ENCODE data around the gene KCNJ18.
"Not testable (repeated sequence)": the region's sequence is repeated elsewhere in the genome, so short reads cannot be mapped to it uniquely, and the experiment has no call there.

KCNJ18 gene

DNA sequence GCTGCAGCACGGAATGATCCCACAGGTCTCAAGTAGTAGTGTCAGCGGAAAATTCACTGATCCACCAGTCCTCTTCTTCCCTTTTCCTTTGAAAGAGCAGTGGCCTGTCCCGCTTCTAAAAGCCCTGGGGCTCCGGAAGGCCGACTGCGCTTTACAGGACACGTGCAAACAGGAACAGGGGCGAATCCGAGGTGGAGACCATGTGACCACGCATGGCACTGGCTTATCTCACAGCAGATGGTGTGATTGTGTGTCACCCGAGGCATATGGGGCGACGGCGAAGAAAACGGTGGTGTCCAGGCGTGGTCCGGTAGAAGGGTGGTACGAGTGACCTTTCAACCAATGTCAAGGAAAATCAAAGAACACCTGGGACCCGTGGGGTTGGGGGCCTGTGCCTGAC, 12.0 kb upstream of the KCNJ18 start:
- H3K79me2 ChIP-seq: no peaks in the 10 kb centered on the region
- no peaks in the 10 kb centered on the region for H3K4me1 ChIP-seq
- H3K9ac ChIP-seq: no peak overlapping the region
- TF ChIP-seq, protein P1, sequence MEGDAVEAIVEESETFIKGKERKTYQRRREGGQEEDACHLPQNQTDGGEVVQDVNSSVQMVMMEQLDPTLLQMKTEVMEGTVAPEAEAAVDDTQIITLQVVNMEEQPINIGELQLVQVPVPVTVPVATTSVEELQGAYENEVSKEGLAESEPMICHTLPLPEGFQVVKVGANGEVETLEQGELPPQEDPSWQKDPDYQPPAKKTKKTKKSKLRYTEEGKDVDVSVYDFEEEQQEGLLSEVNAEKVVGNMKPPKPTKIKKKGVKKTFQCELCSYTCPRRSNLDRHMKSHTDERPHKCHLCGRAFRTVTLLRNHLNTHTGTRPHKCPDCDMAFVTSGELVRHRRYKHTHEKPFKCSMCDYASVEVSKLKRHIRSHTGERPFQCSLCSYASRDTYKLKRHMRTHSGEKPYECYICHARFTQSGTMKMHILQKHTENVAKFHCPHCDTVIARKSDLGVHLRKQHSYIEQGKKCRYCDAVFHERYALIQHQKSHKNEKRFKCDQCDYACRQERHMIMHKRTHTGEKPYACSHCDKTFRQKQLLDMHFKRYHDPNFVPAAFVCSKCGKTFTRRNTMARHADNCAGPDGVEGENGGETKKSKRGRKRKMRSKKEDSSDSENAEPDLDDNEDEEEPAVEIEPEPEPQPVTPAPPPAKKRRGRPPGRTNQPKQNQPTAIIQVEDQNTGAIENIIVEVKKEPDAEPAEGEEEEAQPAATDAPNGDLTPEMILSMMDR (IDR thresholded peaks at IDR 0.05): no peak
- H3K36me3 ChIP-seq (ENCODE audit: control insufficient read depth, insufficient read depth, low read length): no peaks in the 10 kb centered on the region
- H3K27me3 ChIP-seq (ENCODE audit: control insufficient read depth, insufficient read depth, low read length): no peaks in the 10 kb centered on the region
- no peak overlapping the region for H3K4me2 ChIP-seq (ENCODE audit: low read length)
- H3K4me3 ChIP-seq (ENCODE audit: low read depth, low read length): no peak overlapping the region
- no peak overlapping the region for H2AFZ ChIP-seq
- no peaks in the 10 kb centered on the region for H3K9me3 ChIP-seq (ENCODE audit: control insufficient read depth, low read length)
- no peak overlapping the region for H3K27ac ChIP-seq

DNA sequence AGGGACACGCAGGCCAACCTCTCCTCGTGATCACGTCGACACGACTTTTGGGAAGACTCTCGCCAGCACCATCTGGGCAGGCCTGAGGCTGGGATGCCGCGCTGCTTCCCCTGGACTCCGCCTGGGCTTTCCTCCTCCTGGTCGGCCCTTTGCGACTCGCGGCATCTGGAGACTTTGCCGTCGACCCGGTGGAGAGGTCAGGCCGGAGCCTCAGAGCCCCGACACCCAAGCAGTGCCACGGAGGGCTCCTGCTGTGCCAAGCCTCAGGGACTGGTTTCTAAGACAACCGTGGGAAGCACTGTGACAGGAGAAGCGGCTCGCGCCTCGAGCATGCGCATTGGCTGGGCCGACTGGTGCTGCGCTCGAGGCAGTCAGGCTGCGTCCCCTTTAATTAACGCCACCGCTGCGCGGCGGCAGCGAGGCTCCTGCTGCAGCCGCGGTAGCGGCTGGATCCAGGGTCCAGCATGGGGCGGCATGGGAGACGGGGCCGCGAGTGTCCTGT, 11.4 kb upstream of the KCNJ18 start:
- H3K9me3 ChIP-seq (ENCODE audit: control insufficient read depth, low read length); H3K4me3 ChIP-seq (ENCODE audit: low read depth, low read length); H3K4me1 ChIP-seq; H3K36me3 ChIP-seq (ENCODE audit: control insufficient read depth, insufficient read depth, low read length); H3K27me3 ChIP-seq (ENCODE audit: control insufficient read depth, insufficient read depth, low read length); H3K27ac ChIP-seq; H3K9ac ChIP-seq; H2AFZ ChIP-seq; H3K79me2 ChIP-seq; H3K4me2 ChIP-seq (ENCODE audit: low read length): not testable (repeated sequence)

DNA sequence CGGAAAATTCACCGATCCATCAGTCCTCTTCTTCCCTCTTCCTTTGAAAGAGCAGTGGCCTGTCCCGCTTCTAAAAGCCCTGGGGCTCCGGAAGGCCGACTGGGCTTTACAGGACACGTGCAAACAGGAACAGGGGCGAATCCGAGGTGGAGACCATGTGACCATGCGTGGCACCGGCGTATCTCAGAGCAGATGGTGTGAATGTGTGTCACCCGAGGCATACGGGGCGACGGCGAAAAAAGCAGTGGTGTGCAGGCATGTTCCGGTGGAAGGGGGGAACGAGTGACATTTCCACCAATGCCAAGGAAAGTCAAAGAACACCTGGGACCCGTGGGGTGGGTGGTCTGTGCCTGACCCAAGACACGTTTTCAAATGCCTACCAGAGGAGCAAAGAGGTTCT, 10.7 kb upstream of the KCNJ18 start:
- H3K4me2 ChIP-seq (ENCODE audit: low read length); H3K27me3 ChIP-seq (ENCODE audit: control insufficient read depth, insufficient read depth, low read length); H3K9me3 ChIP-seq (ENCODE audit: control insufficient read depth, low read length); H3K4me3 ChIP-seq (ENCODE audit: low read depth, low read length); H3K27ac ChIP-seq; H3K4me1 ChIP-seq; H3K36me3 ChIP-seq (ENCODE audit: control insufficient read depth, insufficient read depth, low read length); H2AFZ ChIP-seq; H3K79me2 ChIP-seq; H3K9ac ChIP-seq: not testable (repeated sequence)

DNA sequence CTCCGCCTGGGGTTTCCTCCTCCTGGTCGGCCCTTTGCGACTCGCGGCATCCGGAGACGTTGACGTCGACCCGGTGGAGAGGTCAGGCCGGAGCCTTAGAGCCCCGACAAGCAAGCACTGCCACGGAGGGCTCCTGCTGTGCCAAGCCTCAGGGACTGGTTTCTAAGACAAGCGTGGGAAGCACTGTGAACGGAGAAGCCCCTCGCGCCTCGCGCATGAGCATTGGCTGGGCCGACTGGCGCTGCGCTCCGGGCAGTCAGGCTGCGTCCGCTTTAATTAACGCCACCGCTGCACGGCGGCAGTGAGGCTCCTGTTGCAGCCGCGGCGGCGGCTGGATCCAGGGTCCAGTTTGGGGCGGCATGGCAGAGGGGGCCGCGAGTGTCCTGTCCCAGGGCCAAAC, 10.2 kb upstream of the KCNJ18 start:
- H3K4me2 ChIP-seq (ENCODE audit: low read length); H3K79me2 ChIP-seq; H3K36me3 ChIP-seq (ENCODE audit: control insufficient read depth, insufficient read depth, low read length); H3K9ac ChIP-seq; H2AFZ ChIP-seq; H3K4me1 ChIP-seq; H3K9me3 ChIP-seq (ENCODE audit: control insufficient read depth, low read length); H3K4me3 ChIP-seq (ENCODE audit: low read depth, low read length); H3K27ac ChIP-seq; H3K27me3 ChIP-seq (ENCODE audit: control insufficient read depth, insufficient read depth, low read length): not testable (repeated sequence)

DNA sequence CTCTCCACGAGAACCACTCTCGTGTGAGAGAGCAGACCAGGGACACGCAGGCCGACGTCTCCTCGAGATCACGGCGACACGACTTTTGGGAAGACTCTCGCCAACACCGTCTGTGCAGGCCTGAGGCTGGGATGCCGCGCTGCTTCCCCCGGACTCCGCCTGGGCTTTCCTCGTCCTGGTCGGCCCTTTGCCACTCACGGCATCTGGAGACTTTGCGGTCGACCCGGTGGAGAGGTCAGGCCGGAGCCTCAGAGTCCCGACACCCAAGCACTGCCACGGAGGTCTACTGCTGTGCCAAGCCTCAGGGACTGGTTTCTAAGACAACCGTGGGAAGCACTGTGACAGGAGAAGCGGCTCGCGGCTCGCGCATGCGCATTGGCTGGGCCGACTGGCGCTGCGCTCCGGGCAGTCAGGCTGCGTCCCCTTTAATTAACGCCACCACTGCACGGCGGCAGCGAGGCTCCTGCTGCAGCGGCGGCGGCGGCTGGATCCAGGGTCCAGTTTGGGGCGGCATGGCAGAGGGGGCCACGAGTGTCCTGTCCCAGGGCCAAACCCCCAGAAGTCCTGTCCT, 9.1 kb upstream of the KCNJ18 start:
- not testable (repeated sequence) for H3K9ac ChIP-seq; H3K4me1 ChIP-seq; H3K9me3 ChIP-seq (ENCODE audit: control insufficient read depth, low read length); H3K27me3 ChIP-seq (ENCODE audit: control insufficient read depth, insufficient read depth, low read length); H3K4me2 ChIP-seq (ENCODE audit: low read length); H3K36me3 ChIP-seq (ENCODE audit: control insufficient read depth, insufficient read depth, low read length); H3K79me2 ChIP-seq; H3K4me3 ChIP-seq (ENCODE audit: low read depth, low read length); H2AFZ ChIP-seq; H3K27ac ChIP-seq

DNA sequence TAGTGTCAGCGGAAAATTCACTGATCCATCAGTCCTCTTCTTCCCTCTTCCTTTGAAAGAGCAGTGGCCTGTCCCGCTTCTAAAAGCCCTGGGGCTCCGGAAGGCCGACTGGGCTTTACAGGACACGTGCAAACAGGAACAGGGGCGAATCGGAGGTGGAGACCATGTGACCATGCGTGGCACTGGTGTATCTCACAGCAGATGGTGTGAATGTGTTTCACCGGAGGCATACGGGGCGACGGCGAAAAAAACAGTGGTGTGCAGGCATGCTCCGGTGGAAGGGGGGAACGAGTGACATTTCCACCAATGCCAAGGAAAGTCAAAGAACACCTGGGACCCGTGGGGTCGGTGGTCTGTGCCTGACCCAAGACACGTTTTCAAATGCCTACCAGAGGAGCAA, 8.4 kb upstream of the KCNJ18 start:
- not testable (repeated sequence) for H2AFZ ChIP-seq

DNA sequence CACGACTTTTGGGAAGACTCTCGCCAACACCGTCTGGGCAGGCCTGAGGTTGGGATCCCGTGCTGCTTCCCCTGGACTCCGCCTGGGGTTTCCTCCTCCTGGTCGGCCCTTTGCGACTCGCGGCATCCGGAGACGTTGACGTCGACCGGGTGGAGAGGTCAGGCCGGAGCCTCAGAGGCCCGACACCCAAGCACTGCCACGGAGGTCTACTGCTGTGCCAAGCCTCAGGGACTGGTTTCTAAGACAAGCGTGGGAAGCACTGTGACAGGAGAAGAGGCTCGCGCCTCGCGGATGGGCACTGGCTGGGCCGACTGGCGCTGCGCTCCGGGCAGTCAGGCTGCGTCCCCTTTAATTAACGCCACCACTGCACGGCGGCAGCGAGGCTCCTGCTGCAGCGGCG, 7.9 kb upstream of the KCNJ18 start:
- H3K9me3 ChIP-seq (ENCODE audit: control insufficient read depth, low read length); H3K27me3 ChIP-seq (ENCODE audit: control insufficient read depth, insufficient read depth, low read length); H3K4me3 ChIP-seq (ENCODE audit: low read depth, low read length); H3K9ac ChIP-seq; H3K27ac ChIP-seq; H3K79me2 ChIP-seq; H2AFZ ChIP-seq; H3K4me2 ChIP-seq (ENCODE audit: low read length); H3K36me3 ChIP-seq (ENCODE audit: control insufficient read depth, insufficient read depth, low read length); H3K4me1 ChIP-seq: not testable (repeated sequence)

More for the DNA sequence above, 8.4 kb upstream of the KCNJ18 start:
- not testable (repeated sequence) for H3K79me2 ChIP-seq; H3K4me3 ChIP-seq (ENCODE audit: low read depth, low read length); H3K9me3 ChIP-seq (ENCODE audit: control insufficient read depth, low read length); H3K27ac ChIP-seq; H3K9ac ChIP-seq; H3K27me3 ChIP-seq (ENCODE audit: control insufficient read depth, insufficient read depth, low read length); H3K4me2 ChIP-seq (ENCODE audit: low read length); H3K4me1 ChIP-seq; H3K36me3 ChIP-seq (ENCODE audit: control insufficient read depth, insufficient read depth, low read length)

DNA sequence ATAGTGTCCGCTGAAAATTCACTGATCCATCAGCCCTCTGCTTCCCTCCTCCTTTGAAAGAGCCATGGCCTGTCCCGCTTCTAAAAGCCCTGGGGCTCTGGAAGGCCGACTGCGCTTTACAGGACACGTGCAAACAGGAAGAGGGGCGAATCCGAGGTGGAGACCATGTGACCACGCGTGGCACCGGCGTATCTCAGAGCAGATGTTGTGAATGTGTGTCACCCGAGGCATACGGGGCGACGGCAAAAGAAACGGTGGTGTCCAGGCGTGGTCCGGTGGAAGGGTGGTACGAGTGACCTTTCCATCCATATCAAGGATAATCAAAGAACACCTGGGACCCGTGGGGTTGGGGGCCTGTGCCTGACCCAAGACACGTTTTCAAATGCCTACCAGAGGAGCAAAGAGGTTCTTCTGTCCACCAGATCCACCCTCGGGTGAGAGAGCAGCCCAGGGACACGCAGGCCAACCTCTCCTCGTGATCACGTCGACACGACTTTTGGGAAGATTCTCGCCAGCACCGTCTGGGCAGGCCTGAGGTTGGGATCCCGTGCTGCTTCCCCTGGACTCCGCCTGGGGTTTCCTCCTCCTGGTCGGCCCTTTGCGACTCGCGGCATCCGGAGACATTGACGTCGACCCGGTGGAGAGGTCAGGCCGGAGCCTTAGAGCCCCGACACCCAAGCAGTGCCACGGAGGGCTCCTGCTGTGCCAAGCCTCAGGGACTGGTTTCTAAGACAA, 7.1 kb upstream of the KCNJ18 start:
- not testable (repeated sequence) for H3K27me3 ChIP-seq (ENCODE audit: control insufficient read depth, insufficient read depth, low read length); H3K4me2 ChIP-seq (ENCODE audit: low read length); H3K9ac ChIP-seq; H3K4me1 ChIP-seq; H3K4me3 ChIP-seq (ENCODE audit: low read depth, low read length); H3K79me2 ChIP-seq; H3K9me3 ChIP-seq (ENCODE audit: control insufficient read depth, low read length); H2AFZ ChIP-seq; H3K36me3 ChIP-seq (ENCODE audit: control insufficient read depth, insufficient read depth, low read length); H3K27ac ChIP-seq
